Stimulated activated CD8-positive, alpha-beta memory T cell treated with anti-CD3 and anti-CD28 coated beads, Interleukin-15, amount 100 ng/mL, for 1 hour (primary cell): ENCODE results near the gene HNRNPH3.
"Not testable (repeated sequence)": the region's sequence is repeated elsewhere in the genome, so short reads cannot be mapped to it uniquely, and the experiment has no call there.

Experiments
- DNase-seq: peaks from one replicate; pipeline ENCODE4 v3.0.0-alpha.2; 2020; ENCODE audit warnings: low read depth

HNRNPH3 gene, protein sequence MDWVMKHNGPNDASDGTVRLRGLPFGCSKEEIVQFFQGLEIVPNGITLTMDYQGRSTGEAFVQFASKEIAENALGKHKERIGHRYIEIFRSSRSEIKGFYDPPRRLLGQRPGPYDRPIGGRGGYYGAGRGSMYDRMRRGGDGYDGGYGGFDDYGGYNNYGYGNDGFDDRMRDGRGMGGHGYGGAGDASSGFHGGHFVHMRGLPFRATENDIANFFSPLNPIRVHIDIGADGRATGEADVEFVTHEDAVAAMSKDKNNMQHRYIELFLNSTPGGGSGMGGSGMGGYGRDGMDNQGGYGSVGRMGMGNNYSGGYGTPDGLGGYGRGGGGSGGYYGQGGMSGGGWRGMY

DNA sequence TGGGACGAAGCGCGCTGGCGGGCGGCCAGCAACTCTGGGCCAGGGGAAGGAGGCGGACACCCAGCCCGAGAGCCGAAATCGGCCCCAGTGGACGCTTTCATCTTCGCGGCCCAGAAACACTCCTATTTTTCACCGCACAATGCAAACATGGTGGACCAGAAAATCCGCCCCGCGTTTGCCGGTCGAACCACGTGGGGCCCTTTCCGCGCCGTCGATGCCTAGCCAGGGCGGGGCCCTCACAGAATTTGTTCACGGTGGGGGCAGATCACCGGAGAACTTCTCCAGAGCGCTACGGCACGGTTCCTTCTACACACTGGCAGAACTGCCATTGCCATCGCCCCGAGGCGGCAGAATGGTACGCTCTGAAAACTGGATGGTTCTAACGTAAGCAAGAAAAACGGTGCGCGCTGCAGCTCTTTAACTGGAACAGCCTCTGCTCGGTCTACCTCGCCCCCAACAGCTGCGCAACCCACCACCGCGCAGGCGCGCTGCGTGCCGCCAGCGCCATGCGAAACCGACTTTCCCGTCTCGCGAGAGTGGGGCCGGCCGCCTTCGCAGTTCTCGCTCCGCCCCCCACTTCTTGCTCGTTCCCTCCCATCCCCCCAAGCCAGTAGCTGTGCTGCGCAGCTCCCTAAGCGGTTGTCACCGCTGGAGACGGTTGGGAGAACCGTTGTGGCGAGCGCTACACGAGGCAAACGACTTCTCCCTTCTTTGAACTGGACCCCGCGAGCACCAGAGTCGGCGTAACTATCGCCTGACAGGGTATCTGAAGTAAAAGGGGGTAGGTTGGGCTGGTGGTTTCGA is at the start of gene HNRNPH3:
TSS of gene HNRNPH3 (plus strand) at position 610 of the 804 bp plus-strand sequence. CDS start 5,158 bp downstream, outside the sequence.
- DNase-seq = peak; percentile 94

DNA sequence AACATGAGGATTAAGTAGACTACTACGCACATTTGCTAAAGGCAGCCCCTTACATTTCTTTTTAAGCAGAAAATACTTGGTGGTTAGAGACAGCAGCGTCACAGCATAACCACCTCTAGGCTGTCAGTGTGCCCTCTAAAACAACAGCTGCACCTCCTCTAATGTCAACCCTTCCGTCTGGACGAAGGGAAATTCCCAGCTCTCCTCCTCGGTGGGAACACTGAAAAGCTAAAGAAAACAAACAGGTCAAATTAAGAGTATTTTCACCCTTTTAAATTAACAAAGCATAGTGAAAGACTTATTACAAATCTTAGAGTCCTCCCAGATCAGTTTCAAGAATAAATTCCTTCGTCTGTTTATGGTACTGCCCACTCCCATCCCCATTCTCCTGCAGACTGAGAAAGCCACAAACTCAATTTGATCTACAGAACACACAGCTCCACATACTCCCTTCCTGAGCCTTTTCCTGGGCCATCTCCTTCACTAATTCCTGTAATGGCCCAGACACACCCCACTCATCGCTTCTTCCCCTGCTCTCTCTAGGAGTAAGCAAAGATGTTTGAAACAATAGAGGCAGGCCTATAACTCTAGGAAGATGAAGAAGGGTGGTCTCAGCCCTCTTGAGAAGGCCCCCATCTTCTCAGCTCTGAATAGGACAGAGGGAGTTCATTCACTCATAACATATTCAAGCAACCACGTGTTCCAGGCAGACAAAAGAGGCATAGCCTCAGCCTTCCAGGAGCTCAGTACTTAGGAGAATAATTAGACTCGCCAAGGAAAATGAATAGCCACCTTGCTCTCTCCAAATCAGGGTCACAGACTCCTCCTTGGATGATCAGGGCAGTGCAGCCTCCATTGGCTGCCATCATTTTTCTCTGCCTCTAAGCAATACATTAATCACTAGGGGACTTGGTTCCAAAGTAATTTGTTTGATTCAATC is 47.5 kb upstream of the HNRNPH3 start:
- DNase-seq = no peak

DNA sequence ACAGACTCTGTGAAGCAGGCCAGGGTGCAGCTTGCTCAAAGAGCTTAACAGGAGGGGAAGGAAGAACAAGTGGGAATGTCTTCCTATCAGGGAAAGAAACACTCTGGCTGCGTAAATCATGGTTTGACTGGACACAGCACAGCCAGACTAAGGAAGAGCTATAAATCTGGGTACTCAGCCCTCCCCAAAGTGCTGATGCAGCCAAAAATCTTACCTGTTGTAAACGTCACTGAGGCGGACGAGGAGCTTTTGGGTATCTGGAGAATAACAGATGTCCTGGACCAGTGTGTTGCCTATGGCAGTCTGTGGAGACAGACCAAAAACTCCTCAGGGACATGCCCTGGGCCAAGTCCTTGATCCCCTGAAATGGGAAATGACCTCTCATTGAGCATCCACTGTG is 43.1 kb upstream of the HNRNPH3 start:
- no peak for DNase-seq

DNA sequence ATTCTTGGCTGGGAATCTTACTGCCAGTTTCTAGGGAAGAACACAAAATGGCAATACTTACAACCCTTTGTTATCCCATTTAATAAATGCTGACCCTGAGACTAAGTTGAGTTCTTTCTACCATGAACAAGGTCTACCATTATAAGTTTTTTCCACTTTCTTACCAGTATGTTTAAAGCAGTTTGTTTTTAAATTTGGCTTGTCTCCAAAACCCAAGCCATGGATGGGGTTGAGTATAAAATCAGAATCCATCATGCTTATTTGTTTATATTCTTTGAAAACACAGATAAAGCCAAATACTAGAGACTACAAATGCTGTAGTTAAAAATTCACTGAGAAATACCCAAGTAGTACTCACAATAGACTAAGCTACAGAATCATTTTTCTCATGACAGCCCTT is 41.1 kb upstream of the HNRNPH3 start:
- no peak for DNase-seq

DNA sequence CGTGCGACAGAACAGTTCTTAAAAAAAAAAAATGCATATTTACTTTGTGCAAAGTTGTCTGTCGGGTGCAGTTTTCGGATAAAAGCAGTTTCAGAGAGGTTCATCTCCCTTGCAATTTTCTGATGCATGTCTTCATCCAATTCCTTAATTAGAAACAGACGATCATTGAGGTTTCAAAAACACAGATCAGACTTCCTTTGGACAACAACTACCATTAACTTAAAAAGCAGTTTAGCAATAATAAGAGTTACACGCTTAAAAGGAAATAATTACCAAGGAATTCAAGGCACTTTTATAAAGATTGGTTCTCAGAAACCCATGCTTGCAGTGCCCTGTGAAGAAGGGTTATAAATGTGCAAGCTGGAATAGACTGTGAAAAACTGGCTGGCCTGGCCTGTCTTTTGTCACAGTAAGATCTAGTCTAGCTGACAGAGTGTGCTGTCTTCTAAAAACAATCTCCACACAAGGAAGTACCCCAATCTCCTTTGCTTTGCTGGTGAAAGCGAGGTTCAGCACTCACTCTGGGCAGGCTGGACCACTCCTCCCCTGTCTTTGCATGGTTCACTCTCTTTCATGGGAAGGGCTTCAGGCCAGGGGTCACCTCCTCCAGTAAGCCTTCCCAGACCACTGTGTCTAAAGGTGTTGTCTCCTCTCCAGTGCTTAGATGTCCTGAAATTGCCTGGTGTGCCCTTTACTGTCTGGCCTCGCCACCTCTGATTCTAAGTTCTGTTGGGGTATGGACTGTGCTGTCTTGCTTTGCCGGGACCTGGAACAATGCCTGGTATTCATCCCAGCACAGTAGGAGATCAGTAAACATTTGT is 34.8 kb upstream of the HNRNPH3 start:
- DNase-seq = no peak

DNA sequence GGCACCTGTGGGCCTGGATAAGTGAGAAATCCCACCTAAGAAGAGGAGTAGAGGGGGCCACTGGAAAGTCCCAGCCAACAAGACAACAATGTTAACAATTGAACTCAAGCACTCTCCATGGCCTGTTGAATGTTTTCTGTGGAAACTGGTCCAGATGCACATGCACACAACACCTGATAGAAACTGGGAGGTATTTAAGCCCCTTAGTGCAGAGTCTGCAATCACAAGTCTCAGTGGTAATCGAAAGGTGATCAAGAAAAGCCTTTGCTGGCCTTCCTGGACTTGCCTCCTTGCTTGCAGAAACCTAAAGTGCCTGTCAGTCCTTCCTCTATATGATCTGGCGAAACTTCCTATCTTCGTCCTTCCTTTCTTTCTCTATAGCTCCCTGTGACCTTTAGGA is 30.6 kb upstream of the HNRNPH3 start:
- DNase-seq = no peak

DNA sequence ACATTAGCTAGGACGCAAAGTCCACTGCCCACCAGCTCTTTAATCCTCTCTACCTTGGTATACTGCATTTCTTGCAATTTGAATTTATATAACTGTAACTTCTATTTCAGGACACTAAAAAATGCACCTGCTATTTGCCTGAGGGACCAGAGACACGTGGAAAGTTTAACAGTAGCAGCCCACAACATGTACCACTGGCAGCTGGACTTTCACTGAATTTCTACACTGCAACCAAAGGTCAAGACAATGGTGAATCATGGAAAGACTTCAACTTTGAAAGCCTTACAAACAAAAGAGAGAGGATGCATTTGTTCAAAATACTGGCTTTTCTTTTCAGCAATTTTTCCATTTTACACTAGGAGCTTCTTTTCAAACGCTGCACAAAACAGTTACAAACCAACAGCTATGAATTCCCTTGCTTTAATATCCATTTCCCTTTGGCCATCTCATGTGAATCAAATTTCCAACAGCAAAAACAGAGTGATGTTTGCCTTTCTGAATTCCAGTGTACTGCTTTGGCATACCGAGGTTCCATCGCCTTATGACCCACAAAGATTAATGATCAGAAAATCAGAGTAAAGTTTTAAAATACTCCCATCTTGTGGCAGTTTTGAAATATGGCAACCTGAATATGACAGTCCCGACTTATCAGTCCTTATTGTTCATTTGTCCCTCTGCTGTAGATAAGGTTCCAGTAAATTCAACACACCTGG is 29.9 kb upstream of the HNRNPH3 start:
- DNase-seq = no peak

DNA sequence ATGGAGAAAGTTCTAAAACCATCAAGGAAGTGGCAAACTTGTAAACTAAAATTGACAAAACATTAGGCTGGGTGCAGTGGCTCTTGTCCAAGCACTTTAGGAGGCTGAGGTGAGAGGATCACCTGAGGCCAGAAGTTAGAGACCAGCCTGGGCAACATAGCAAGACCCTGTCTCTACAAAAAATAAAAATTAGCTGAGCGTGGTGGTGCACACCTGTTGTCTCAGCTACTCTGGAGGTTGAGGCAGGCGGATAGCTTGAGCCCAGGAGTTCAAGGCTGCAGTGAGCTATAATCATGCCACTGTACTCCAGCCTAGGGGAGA is 29.4 kb upstream of the HNRNPH3 start:
- DNase-seq = no peak

DNA sequence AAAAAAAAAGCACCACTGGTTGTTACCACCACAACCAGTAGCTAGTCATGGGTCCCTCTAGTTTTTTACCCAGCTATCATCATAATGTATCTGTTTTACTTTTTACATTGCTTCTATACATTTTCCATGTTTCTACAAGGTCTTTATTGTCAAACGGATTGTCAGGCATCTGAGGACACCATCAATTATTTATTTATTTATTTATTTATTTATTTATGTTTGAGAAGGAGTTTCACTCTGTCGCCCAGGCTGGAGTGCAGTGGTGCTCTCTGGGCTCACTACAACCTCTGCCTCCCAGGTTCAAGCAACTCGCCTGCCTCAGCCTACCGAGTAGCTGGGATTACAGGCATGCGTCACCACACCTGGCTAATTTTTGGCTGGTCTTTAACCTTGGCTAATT is 29.0 kb upstream of the HNRNPH3 start:
- no peak for DNase-seq

DNA sequence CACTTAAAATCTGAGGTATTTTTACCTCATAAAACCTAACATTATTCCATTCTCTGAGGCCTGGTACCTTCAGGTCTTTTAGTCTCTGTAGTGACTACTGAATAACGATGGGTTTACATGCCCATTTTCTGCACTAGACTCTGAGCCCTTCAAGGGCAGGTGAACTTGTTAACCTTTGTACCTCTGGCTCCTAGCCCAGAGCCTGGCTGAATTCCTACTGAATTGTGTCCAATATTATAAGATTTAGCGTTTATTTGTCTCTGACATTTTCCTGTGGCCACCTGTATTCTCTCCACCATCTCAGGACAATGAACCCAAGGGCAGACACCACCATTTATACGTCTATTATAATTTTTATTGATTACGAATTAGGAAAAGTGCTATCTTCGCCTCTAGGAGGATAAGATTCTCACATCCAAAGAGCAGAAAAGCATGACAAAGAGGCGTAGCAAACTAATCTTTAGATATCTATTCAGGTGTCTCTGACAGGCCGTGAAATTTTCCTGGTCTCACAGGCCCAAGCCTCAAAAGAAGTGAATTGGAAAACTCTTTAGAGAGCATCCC is 27.9 kb upstream of the HNRNPH3 start:
- no peak for DNase-seq

DNA sequence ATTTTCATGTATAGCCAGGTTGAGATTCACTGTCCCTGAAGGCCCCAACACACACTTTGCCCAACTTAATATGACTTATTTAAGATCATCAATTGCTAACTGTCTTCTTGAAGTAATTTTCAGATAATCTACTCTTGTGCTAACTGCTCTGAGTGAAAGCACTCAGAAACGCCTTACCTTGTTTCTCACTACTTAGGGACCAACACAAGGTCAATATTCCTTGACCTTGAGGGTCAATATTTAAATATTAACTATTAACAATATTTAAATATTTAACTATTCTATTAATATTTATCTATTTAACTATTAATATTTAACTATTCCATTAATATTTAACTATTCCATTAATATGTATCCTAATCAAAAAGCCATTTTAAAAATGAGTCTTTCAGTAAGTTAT is 26.0 kb upstream of the HNRNPH3 start:
- no peak for DNase-seq

DNA sequence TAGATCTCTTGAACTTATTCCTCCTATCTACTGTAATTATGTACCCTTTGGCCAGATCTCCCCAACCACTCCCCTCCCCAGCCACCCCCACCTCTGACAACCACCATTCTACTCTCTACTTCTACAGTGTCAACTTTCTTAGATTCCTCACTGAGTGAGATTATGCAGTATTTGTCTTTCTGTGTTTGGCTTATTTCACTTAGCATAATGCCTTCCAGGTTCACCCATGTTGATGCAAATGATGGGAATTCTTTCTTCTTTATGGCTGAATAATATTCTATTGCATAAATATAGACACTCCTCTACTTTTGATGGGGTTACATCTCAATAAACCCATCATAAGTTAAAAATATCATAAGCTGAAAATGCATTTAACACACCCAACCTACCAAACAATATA is 21.3 kb upstream of the HNRNPH3 start:
- no peak for DNase-seq

DNA sequence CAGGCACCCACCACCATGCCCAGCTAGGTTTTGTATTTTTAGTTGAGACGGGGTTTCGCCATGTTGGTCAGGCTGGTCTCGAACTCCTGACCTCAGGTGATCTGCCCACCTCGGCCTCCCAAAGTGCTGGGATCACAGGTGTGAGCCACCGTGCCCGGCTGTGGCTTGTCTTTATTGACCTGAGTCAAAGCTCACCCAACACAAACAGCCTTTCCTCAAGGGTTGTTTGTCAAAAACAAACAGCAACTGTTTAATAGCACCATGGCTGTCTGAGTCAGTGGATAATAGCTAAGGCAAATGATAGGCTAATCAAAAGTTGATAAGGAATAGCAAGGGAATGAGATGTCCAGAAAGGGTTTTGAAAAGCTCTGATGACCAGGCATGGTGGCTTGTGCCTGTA is 16.9 kb upstream of the HNRNPH3 start:
- DNase-seq = not testable (repeated sequence)

DNA sequence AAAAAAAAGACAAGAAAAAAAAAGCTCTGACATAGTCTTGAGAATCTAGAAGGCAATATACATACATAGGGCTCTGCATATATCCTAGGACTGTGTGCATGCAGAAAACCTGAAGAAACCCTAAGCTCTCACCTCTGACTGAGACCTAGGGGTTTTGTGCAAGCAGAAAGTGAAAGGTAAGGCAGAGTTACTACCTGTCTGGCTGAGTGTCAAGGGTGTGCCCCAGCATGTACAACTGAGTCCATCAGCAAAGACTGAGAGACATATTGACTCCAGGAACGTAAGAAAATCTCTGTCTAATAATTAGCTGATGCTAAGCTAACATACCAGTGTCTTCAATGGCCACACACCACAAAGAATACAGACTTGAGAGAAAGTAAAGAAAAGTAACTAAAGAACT is 16.3 kb upstream of the HNRNPH3 start:
- DNase-seq = no peak

DNA sequence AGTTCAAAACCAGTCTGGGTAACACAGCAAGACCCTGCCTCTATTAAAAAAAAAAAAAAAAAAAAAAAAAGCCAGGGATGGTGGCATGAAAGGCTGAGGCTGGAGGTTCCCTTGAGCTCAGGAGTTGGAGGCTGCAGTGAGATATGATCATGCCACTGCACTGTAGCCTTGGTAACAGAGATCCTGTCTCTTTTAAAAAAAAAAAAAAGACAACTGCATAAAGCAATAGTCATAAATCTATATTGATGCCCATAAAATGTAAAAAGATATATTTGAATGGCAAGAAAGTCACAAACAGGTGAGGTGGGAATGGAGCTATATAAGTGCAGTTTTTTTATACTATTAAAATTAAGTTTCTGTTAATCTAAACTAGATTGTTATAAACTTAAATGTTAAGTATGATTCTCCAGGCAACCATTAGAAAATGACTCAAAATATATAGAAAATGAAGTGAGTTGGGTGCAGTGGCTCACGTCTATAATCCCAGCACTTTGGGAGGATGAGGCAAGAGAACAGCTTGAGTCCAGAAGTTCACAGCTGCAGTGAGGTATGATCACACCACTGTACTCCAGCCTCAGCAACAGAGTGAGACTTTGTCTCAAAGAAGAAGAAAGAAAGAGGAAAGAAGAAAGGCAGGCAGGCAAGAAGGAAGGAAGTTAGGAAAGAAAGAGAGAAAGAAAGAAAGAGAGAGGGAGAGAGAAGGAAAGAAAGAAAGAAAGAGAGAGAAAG is 13.4 kb upstream of the HNRNPH3 start:
- DNase-seq = no peak

DNA sequence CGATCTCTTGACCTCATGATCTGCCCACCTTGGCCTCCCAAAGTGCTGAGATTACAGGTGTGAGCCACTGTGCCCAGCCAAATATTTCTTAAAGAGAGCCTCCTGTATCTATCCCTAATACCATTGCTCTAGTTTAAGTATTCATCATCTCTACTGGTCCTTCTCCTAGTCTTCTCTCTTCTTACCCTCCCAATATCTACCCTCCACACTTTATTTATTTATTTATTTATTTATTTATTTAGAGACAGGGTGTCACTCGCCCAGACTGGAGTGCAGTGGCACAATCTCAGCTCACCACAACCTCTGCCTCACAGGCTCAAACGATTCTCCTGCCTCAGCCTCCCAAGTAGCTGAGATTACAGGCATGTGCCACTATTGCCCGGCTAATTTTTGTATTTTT is 7.5 kb upstream of the HNRNPH3 start:
- DNase-seq = not testable (repeated sequence)

DNA sequence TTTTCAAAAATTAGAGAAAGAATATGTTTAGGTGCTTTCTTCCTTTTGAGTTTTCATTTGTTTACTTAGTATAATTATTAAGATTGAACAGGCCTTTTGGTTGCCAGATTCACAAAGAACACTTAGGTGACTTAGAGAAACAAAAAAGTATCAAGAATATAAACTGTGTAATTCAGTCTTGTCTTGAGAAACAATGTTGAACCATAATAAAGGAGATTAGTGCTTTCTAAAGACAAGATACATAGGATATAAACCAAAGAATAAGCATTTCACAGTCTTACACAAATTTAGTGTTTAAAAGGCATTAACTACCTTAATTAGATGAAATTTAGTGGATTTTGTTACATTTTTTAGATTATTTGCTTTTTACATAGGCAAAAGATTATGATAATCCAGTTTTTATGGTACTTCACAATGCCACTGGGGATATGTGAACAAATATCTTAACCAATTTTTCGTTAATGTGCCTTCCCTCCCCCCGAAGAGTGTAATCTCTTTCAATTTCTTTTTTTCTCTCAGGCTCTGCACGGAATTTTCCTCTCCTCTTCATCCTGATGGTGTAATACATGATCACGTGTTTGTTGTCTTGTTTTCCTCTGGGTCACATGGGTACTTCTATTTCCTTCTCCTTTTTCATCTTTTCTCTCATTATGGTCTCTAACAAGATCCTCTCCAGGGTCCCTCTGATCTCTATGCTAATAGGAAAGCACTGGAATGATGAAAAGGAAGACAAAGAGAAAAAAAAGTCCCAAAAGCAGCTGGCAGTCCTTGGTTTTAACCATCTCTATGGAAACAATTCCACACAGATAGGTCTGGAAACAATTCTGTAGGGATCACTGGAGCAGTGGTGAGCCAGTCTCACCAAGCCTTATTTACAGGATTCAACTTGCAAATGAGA is 3.7 kb upstream of the HNRNPH3 start:
- no peak for DNase-seq

DNA sequence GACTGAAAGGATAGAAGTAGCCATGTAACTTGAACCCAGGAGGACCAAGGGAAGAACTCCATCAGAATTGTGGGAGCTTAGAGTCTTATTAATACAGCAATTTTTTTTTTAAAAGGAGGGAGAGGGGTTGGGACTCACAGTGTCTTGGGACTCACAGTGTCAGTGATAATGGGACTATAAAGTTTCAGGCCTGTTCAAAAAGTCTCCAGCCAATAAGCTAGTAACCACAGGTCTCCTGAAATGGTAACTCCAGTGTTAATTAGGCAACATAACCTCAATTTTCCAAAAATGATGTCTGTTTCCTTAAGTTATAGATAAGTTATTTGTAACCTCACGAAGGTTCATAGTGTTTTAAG is 2.4 kb upstream of the HNRNPH3 start:
- DNase-seq = no peak

DNA sequence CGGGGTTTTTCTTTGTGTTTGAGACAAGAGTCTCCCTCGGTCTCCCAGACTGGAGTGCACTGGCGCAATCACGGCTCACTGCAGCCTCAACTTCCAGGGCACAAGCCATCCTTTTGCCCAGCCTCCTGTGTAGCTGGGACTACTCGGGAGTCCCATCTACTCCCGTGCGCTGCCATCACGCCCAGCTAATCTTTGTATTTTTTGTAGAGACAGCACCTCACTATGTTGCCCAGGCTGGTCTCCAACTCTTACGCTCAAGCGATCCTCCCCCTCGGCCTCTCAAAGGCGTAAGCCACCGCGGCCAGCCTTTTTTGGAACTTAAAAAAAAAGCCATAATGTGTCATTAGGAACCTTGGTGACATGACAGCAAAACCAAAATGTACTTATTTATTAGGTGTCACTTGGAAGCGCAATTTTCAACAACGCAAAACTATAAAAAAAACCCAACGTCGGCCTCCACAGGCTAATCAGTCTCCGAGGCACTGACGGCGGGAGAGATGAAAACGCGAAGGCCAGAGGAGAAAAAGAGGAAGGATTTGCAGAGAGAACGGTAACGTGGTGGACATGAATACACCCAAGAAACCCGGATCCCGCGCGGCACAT is 911 bp upstream of the HNRNPH3 start:
- DNase-seq = no peak
